GM21786 (cell line): ENCODE data around the gene RAD54L.
"Not testable (repeated sequence)": the region's sequence is repeated elsewhere in the genome, so short reads cannot be mapped to it uniquely, and the experiment has no call there.

ENCODE experiments used
- ATAC-seq: cut with Tn5 transposase; IDR thresholded peaks from one replicate; pipeline ENCODE4 v1.9.1; 2021; ENCODE audit not compliant: unreplicated experiment

Gene RAD54L

DNA sequence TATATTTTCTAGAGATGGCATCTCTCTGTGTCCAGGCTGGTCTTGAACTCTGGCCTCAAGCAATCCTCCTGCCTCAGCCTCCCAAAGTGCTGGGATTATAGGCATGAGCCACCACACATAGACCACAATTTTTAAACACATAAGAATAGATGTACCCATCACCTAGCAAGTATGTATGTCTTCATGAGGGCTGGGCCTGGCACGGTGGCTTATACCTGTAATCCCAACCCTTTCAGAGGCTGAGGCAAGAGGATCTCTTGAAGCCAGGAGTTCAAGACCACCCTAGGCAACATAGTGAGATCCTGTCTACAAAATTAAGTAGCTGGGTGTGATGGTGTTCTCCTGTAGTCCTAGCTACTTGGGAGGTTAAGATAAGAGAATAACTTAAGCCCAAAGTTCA lies 69.8 kb downstream of the RAD54L start:
- ATAC-seq: no peak

DNA sequence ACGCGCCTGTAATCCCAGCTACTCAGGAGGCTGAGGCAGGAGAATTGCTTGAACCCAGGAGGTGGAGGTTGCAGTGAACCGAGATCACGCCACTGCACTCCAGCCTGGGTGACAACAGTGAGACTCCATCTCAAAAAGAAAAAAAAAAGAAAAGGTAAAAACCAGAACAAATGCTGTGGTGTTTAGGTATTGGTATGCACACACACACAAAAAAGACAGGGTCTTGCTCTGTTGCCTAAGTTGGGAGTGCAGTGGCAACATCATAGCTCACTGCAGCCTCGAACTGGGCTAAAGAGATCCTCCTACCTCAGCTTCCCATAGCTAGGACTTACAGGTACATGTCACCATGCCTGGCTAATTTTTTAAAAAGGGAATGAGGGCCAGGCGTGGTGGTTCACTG lies 71.7 kb downstream of the RAD54L start:
- not testable (repeated sequence) for ATAC-seq

DNA sequence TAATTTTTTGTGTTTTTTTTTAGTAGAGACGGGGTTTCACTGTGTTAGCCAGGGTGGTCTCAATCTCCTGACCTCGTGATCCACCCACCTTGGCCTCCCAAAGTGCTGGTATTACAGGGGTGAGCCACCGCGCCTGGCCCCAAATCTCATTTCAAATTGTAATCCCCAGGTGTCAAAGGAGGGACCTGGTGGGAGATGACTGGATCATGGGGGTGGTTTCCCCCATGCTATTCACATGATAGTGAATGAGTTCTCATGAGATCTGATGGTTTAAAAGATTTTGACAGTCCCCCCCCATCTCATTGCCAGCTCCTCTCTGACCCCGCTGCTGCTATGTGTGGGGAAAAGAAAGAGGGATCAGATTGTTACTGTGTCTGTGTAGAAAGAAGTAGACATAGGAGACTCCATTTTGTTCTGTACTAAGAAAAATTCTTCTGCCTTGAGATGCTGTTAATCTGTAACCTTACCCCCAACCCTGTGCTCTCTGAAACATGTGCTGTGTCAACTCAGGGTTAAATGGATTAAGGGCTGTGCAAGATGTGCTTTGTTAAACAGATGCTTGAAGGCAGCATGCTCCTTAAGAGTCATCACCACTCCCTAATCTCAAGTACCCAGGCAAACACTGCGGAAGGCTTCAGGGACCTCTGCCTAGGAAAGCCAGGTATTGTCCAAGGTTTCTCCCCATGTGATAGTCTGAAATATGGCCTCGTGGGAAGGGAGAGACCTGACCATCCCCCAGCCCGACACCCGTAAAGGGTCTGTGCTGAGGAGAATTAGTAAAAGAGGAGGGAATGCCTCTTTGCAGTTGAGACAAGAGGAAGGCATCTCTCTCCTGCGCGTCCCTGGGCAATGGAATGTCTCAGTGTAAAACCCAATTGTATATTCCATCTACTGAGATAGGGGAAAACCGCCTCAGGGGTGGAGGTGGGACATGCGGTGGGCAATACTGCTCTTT lies 72.7 kb downstream of the RAD54L start:
- ATAC-seq: not testable (repeated sequence)

- ATAC-seq: not testable (repeated sequence)
These were observed 74.6 kb downstream of the RAD54L start for GRCh38 chr1:46322191-46322590.

DNA sequence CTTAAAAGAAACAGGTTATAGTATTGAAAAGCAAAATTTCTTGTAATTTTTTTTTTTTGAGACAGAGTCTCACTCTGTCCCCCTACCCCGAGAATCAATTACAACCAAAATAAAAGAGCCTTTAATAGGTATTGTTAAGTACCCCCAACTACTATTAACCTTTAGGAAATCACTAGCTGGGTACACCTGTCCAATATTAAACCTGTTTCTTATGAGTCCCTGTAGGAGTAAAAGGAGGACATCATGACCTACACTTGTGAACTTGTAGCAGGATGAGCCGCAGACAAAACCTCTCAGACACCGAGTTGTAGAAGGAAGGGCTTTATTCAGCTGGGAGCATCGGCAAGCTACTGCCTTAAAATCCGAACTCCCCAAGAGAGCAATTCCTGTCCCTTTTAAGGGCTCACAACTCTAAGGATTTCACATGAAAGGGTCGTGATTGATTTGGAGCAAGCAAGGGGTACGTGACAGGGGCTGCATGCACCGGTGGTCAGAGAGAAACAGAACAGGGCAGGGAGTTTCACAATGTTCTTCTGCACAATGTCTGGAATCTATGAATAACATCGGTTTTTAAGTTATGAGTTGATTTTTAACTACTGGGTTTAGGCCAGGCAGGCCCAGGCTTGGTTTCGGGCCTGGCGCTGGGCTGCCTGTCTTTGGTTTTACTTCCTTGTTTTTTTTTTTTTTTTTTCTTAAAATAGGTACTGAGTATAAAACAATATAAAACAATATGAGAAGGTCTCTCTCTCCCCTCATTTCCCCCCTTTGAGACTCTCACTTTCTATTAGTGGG lies 77.9 kb downstream of the RAD54L start:
- ATAC-seq: not testable (repeated sequence)
